Adrenal gland (tissue), 5 donors: ENCODE measurements around the gene NUP62.

Experiments used
- CTCF ChIP-seq, 6 experiments: fragments of 450-650 bp in 4 of 6; fragments of 200-600 bp in 2 of 6; sonication (generic) in 1 of 6; IDR thresholded peaks; 1 replicate in 5 of 6; 2 replicates in 1 of 6; pipeline versions ENCODE4 v1.5.1 to v1.8.0; 2016 to 2021; ENCODE audit warnings: antibody characterized with exemption in 6 of 6, mild to moderate bottlenecking in 2 of 6, moderate library complexity in 1 of 6
- POLR2A ChIP-seq, 2 donors: fragments of 450-650 bp; IDR thresholded peaks; one replicate each; pipeline ENCODE4 v1.6.1; 2017; ENCODE audit warnings: antibody characterized with exemption in 2 of 2, mild to moderate bottlenecking in 2 of 2, moderate library complexity in 1 of 2
- donor health status: DM: no; HTN: no; CAD: no.

- TF ChIP-seq CTCF (IDR thresholded peaks at IDR 0.05) (no peak), POLR2A (IDR thresholded peaks at IDR 0.05) (no peak)
These were observed 48.6 kb upstream of the NUP62 start for GRCh38 chr19:49977881-49978280.
